HG02763 (cell line): ENCODE data around the gene TRABD.

Experiments
- ATAC-seq: cut with Tn5 transposase; IDR thresholded peaks from one replicate; pipeline ENCODE4 v1.9.1; 2021; ENCODE audit warnings: mild to moderate bottlenecking, moderate library complexity; ENCODE audit not compliant: unreplicated experiment

TRABD gene

DNA sequence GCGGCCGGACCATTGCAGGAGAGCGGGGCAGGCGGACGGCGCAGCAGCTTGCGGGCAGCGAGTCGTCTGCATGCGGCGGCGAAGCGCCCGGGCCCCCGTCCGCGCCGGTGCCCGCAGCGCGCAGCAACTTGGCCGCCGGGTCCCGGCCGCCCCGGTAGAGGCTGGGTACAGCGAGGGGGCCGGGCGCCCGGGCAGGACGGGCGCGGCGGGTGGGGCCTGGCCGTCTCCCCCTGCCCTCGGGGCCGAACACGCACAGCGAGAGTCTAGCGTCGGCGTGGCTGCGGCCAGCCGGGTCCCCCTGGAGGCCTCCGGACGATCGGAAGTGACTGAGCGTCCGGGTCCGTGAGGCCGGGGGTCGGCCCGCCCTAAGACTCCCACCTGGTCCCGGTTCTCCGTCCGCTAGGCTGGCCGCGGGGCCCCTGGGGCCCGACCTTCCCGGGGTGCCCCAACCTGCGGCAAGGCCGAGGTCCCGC is 775 bp upstream of the TRABD start:
- ATAC-seq, result no peak

DNA sequence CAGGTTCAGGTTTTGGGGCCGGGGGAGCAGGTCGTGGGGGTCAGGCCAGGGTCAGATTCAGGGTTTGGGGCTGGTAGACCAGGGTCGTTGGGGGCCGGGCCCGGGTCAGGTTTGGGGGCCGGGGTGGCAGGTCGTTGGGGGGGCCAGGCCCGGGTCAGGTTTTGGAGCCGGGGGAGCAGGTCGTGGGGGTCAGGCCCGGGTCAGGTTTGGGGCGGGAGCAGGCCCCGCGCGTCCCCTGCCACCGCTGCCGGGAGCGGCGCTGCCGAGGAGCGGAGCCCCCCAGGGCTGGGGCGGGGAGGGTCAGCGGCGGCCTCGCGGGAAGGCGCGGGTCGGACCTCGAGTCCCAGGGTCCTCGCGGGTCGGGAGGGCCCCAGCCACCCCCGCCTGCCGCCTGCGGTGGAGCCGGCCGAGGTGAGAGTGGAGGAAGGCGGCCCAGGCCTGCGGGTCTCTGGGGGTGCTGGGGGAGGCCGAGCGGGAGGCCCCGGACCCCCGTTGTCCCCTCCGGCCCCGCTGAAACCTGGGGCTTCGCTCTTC is 535 bp downstream of the TRABD start:
- ATAC-seq, result no peak

DNA sequence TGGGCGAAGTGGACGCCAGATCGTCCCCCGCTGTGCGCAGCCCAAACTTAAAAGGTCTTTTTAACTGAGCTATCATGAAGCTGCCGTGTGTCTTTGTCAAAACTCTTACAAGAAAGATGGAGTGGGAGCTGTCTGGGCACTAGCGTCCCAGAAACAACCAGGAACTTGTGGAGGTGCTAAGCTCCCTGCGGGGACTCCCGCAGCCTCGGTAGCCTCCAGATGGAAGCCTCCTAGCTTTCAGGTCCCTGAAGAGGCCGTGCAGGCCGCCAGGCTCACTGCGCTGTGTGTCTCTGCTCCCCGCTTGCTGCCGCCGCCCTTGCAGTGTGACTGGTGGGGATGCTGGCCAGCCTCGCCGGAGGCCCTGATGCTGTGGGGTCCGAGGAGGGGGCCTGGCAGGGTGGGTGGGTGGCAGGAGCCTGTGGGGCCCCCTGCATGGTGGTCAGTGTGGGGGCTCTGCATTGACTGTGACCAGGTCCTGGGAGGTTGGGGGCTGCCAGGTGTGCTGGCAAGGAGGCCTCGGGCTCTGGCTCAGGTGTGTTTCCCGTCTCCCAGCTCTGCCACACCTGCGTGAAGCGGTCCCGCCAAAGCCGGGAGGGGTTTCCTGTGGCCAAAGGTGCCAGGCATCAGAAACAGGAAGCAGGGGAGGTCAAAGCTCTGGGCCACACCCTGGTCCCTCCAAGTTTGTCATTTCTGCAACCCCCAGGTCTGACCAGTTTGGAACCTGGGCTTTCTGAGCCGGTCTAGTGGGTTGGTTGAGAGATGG is 1.2 kb downstream of the TRABD start:
- no peak for ATAC-seq

DNA sequence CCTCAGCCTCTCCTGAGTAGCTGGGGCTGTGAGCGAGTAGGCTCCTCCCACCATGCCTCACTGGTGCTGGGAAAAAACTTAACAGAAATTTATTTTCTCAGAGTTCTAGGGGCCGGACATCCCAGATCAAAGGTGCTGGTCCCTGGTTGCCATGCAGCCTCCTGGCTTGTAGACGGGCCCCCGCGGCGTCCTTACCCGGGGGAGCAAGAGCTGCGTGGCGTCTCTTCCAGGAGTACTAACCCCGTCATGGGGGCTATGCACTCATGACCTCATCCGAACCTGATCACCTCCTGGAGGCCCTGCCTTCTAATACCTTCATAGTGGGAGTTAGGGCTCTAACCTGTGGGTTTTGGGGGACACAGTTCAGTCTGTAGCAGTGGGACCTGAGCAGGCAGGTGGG is 2.6 kb downstream of the TRABD start:
- no peak for ATAC-seq

DNA sequence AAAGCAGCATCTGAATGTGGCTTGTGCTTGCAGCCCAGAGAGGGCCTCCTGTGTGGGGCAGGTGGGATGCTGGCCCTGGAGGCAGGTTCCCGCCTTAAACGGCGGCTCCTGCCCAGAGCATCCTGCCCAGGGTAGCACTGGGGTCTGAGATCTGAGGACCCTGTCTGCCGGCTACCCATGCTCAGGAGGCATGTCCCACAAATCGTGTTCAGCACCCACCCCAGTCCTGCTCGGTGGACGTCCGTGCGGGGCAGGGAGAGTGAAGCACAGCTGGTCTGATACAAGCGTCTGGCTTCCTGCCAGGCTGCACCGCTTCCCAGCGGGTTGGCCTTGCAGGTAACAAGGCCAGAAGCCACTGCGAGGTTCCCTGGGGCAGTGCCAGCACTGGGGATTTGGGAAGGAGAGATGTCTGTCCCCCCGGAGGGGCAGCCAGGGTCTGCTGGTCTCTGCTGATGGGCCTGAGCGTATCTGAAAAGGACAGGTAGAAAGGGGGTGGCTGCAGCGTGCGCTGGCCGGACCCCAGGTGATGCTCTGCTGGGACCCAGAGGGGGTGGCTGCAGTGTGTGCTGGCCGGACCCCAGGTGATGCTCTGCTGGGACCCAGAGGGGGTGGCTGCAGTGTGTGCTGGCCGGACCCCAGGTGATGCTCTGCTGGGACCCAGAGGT is 3.6 kb downstream of the TRABD start:
- no peak for ATAC-seq

DNA sequence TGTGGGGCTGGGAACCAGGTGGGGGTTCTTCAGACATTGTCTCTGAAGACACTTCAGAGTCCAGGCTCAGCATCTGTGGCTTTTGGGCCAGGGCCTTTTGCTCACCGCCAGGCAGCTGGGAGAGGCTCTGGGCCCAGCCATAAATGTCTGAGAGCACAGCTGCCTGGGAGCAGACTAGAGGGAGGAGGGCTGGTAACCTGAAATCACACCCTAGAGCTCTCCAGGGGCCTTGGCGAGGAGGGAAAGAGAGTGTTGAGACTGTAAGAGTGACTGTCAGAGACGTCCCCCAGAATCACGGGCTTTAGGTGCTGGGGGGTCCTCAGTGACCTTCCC is 4.1 kb downstream of the TRABD start:
- ATAC-seq, result no peak

DNA sequence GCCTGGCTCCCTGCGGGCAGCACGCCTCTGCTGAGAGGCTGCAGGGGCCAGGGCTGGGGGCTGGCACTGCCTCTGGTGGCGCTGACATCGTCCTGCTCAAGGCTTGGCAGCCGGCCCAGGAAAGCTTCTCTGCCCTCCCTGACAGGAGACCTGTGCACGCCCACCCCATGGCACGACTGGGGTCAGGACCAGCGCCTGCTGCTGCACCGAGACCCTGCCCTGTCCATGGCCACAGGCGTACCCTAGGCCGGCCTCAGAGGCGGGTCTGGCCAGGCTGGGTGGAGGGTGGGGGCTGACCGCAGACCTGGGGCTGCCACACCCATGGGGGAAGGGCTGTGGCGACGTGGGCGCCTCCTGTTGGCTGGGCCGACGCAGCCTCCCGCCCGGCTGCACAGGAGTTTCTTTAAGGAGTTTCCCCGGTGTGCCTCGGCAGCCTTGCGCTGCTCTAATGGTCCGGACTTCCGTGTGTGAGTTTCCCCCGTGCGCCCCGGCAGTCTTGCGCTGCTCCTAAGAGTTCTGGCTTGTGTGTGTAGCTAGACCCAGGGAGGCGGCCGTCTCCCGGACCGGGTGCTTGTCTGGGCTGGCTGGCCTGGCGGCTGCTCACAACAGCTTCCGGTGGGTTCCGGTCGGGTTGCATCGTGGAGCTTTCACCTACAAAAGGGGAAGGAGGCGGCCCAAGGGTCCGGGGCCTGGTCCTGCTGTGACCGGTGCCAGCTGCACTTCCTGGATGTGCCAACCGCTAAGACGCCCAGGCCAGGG is 4.6 kb downstream of the TRABD start:
- peak; percentile 30 for ATAC-seq

DNA sequence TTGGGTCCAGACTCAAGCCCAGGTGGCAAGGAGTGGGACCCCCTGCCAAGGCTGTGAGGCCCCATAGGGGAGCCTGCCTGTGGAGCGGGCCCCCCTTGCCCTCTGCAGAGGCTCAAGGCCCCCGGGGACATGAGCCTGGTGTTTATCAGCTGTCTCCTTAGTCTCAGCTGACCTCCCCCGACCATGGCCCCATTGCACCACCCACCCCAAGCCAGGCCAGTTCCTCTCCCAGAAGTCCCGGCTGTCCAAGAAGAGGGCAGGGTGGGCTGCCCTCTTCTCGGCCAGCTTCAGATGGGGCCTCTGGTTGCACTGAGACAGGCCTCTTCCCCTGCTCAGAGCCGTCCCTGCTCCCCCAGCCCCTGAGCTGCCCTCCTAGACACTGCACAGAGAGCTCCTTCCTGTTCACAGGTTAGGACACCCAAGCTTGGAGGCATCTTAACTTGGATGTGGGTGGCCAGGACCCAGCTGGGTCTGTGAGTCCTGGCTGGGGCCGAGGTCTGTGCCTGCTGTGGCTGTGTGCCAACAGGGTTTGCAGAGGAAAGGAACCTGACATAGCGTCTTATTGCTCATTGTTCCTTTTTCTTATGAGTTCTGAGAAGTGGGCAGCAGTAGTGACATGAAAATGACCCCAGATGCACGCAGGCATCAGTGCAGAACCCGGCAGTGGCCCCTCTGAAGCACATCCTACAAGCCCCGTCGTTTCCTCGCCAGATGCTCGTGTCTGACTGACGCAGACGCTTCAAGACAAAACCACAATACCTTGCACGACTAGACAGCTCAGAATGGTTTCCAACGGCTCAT is 5.4 kb downstream of the TRABD start:
- ATAC-seq, result no peak

DNA sequence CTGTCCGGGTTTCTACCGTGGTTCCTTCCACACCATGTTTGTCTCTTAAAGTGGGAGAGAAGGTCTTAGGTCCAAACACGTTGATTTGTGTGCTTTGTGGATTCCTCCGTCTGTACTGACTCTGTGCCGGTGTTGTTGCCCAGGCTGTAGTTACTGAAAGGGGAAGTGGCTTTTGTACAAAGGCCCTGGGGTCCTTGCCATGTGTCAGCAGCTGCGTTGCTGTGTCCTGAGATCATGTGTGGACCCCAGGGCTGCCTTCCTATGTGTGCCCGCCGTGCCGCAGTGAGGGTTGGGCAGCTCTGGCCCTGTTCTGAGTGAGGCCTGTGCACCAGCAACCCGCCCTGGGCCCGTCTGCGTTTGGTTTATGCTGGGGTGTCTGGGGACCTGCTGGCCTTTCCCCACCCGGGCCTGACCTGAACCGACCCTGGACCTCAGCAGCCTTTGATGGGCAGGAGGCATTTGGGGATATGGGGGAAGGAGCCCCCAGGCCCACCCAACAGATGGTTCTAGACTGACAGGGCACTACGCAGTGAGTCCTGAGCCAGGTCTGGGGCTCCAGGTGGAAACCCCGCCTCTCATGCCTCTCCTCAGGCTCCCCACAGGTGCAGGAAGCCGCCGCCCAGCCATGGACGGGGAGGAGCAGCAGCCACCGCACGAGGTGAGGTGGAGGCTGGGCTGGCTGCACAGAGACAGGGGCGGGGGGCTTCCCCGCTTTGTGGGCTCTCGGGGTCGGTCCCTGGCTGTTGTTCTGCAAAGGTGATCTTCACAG is 6.9 kb downstream of the TRABD start:
- no peak for ATAC-seq

DNA sequence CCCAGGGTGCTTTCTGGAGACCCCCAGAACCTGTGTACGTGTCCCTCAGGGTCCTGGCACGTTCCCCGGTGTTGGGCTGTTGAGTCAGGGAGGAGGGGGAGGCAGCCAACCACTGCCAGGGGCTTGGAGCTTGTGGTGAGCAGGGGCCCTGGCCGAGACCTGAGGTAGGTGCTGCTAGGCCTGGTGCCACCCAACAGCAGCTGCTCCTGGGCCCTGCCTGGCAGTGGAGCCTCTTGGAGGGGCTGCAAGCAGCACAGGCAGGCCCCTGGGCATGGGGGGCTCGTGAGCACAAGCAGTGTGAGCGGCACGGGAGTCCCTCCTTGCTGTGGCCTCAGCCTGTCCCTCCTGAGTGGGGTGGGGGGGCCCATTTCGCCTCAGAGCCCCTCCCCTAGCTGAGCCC is 7.9 kb downstream of the TRABD start:
- no peak for ATAC-seq

DNA sequence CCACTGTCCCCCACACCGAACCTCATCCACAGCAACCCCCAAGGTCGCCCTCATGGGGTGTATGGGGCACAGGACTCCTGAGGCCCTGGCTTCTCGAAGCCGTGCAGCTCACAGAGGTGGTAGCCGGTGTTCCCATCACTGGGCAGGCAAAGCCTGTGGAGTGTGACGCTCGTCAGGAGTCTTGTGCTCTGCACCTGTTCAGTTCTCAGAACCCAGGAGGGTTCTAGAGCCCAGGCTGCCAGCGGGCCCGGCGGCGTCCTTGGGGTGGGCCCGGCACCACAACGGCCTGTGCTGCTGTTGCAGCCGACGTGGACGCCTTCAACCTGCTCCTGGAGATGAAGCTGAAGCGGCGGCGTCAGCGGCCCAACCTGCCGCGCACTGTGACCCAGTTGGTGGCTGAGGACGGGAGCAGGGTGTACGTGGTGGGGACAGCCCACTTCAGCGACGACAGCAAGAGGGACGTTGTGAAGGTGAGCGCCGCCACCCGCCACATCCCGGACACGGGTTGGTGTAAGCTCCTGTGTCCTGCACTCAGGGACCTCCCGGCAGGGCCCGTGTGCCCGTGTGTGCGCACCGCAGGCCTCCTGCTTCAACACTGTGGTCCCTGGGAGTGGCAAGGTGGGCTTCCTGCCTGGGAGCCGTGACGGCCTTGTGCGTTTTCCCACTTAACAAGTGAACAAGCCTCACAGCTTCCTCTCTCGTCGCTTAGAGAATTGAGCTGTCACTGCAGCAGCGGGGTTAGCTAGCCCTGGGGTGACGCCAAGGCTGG is 8.5 kb downstream of the TRABD start:
- ATAC-seq, result no peak

DNA sequence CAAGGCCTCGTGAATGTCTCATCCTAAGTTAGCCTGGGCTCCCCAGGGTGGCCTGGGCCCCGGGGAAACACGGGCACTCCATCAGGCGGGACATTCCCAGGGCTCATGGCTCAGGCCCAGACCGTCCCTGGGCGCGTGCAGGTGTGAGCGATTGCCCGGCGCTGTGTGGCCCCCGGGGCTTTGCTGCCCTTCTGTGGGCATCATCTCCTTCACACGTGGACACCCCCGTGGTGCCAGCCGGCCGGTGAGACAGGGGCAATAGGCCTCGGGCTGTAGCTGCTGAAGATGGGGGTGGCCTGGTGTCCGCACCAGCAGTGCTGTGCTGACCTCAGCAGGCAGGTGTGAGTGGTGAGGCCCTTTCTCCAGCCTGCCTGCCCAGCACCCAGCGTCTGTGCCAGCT is 10.5 kb downstream of the TRABD start:
- ATAC-seq, result no peak

DNA sequence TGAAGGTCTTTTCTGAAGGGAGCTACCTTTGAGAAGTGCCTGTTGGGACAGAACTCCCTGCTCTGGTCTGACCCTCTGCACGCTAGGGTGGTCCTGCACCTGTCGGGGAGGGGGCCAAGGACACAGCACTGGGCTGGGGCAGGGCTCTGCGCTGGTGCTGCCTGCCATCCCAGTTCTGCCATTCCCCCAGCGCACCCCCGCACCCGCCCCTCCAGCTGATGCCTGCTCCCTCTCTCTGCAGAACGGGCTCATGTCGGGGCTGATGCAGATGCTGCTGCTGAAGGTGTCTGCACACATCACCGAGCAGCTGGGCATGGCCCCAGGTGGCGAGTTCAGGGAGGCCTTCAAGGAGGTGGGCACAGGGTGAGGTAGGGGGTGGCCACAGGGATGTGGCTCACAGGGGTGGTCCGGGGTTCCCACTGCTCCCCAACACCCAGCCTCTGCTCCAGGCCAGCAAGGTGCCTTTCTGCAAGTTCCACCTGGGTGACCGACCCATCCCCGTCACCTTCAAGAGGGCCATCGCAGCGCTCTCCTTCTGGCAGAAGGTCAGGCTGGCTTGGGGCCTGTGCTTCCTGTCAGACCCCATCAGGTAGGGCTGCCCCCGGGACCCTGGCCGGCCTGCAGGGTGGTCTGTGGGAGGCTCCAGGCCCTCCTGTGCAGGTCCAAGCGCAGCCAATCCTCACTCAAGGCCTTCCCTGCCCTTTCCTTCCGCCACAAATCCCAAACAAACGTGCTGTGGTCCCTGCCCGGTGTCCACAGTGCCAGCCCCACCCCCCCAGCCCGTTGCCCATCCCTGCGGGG is 11.5 kb downstream of the TRABD start:
- no peak for ATAC-seq

DNA sequence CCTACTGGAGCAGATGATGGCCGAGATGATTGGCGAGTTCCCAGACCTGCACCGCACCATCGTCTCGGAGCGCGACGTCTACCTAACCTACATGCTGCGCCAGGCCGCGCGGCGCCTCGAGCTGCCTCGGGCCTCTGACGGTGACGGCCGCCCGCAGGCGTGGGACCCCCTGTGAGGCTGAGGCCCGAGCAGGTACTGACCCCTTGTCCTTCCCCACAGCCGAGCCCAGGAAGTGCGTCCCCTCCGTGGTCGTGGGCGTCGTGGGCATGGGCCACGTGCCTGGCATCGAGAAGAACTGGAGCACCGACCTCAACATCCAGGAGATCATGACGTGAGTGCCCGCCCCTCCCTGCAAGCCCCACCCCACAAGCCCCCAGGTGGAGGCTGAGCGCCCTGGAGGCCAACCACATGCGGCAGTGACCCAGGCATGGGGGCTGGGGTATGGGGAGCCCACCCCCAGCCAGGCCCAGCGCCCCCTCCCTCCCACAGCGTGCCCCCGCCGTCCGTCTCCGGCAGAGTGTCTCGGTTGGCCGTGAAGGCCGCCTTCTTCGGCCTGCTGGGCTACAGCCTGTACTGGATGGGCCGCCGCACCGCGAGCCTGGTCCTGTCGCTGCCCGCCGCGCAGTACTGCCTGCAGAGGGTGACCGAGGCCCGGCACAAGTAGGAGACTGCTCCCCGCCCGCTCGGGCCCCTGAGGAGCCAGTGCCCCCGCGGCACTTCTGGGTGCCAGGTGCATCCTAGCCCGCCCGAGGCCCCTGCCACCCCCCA is 12.3 kb downstream of the TRABD start:
- ATAC-seq, result no peak

DNA sequence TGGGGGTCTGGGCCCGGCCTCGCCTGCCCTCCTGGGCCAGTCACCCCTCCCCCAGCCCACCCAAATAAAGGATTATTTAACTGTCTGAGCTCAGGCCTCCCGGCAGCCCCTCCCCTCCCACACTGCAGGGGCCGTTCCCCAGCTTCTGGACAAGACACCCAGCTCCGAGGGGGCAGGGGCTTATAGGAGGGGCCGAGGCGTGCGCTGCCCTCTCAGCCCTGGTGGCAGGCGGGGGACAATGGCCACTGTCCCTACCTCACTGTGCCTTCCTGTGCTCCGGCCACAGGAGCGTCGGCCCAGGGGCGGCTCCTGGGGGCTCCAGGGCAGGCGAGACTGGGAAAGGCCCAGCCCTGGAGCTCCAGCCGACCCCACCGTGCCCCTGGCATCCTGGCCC is 12.9 kb downstream of the TRABD start:
- no peak for ATAC-seq

DNA sequence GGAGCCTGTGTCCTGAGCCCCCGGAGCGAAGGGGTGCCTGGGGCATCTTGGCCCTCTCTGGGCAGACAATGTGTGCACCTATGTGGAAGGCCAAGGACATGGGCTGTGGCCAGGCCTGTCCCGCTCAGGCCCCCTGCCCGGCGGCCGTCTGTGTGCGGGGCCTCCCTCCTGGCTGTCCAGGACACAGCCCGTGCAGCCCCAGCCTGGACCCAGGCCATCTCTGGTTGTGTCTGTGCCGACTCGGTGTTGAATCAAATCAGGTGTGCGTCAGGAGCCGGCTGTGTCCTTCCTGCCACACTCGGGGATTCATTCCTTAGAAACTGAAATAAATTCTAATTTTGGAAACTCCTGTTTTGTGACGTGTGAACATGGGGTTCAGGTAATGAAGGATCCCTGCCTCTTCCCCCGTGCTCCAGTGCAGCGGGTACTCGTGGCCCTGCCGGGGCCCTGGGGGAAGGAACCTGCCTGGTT is 13.6 kb downstream of the TRABD start:
- ATAC-seq, result no peak

DNA sequence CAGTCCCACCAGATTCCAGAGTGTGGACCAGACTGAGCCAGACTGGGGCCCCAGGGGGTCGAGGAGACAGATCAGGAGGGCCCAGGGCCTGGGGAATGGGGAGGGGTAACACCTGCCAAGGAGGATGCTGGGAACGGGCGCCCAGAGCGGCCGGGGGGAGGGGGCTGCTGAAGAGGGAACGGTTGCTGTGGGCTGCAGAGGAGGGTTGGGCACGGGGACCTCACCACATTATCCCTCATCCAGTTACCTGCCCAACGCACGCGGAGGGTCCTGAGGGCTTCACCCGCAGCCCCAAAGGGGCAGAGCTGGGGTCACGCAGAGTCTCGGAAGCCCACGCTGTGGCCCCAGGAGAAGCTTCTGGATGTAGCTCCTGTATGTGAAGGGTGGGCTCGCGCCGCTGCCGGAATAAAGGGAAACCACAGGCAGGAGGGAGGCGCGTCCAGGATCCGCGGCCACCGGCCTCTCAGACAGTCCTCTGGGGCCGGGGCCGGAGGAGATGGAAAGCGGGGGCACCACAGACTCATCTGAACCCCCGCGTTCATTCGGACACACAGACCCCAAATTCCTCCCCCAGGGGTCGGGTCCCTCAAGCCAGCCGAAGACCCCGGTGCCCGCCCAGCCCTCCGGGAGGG is 14.2 kb downstream of the TRABD start:
- ATAC-seq, result no peak
